A673 (cell line): ENCODE results near the gene BCL2L1.

Experiments used
- EZH2 ChIP-seq: fragments of 200-600 bp; sonication (generic); IDR thresholded peaks from 2 replicates; pipeline ENCODE4 v1.6.1; 2017; ENCODE audit warnings: borderline replicate concordance, low read depth, mild to moderate bottlenecking, mixed read lengths, antibody characterized with exemption, low read length; ENCODE audit not compliant: poor library complexity, severe bottlenecking
- TF ChIP-seq, protein P1 (sequence below): fragments of 300-800, 200-600 bp; sonication (generic); conservative IDR thresholded peaks from 2 replicates; pipeline ENCODE4 v1.5.1; 2017; ENCODE audit warnings: low read depth, mild to moderate bottlenecking, antibody characterized with exemption, low read length, moderate library complexity, mixed read lengths

DNA sequence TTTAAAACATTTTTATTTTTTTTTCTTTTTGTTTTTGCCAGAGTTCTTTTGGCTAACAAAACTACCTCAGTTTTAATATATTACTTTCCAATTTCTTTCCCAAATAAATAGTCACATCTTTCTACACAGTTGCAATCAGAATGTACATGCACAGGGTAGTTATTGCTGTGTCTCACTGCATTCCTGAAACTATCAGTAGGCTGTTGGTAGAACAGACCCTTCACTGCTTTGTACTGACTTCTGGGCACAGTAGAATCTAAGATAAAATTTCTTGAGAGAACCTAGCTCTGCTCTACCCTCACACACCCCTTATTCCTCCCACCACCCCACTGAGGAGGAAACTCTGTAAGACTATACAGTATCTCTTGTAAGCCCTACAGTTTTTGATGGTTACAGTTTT lies 36.3 kb upstream of the BCL2L1 start:
- TF ChIP-seq, protein P1, sequence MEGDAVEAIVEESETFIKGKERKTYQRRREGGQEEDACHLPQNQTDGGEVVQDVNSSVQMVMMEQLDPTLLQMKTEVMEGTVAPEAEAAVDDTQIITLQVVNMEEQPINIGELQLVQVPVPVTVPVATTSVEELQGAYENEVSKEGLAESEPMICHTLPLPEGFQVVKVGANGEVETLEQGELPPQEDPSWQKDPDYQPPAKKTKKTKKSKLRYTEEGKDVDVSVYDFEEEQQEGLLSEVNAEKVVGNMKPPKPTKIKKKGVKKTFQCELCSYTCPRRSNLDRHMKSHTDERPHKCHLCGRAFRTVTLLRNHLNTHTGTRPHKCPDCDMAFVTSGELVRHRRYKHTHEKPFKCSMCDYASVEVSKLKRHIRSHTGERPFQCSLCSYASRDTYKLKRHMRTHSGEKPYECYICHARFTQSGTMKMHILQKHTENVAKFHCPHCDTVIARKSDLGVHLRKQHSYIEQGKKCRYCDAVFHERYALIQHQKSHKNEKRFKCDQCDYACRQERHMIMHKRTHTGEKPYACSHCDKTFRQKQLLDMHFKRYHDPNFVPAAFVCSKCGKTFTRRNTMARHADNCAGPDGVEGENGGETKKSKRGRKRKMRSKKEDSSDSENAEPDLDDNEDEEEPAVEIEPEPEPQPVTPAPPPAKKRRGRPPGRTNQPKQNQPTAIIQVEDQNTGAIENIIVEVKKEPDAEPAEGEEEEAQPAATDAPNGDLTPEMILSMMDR, result no peak
- TF ChIP-seq EZH2, result no peak
